Measurements from ENCODE around the gene TAB2.

GRCh38 chr6:149286905-149287304 is 30.6 kb upstream of the TAB2 start:
- TF ChIP-seq CTCF (IDR thresholded peaks at IDR 0.05) (no peak), POLR2A (IDR thresholded peaks at IDR 0.05) (no peak)
